Right atrium auricular region (tissue), 2 donors: ENCODE data around the gene OR13C8. TPM values are rescaled to one million over a fixed set of nuclear protein-coding genes. Genes with fewer than 3 reads are reported as not detected.
"Not testable (repeated sequence)": the region's sequence is repeated elsewhere in the genome, so short reads cannot be mapped to it uniquely, and the experiment has no call there.

Source experiments
- DNase-seq: peaks from one replicate; pipeline ENCODE4 v3.0.0-alpha.2; 2019; ENCODE audit warnings: low spot score
- H3K27ac ChIP-seq, 2 donors: fragments of 200-600 bp; sonication (generic); 1 replicate in 1 of 2; 2 replicates in 1 of 2; pipeline ENCODE4 v1.5.1; 2016 to 2019
- H3K27me3 ChIP-seq, 2 donors: fragments of 200-600 bp; sonication (generic); one replicate each; pipeline versions ENCODE4 v1.5.1 to v1.6.0; 2017 to 2019
- H3K36me3 ChIP-seq: fragments of 200-600 bp; sonication (generic); one replicate; pipeline ENCODE4 v1.5.1; 2016
- H3K4me1 ChIP-seq, 2 donors: fragments of 200-600 bp; sonication (generic); one replicate each; pipeline versions ENCODE4 v1.5.1 to v1.6.0; 2017 to 2019
- H3K4me3 ChIP-seq, 2 donors: fragments of 200-600 bp; sonication (generic); 1 replicate in 1 of 2; 2 replicates in 1 of 2; pipeline ENCODE4 v1.5.1; 2017 to 2019; ENCODE audit warnings: mild to moderate bottlenecking in 1 of 2, moderate library complexity in 1 of 2
- H3K9me3 ChIP-seq, 2 donors: fragments of 200-600 bp; sonication (generic); one replicate each; pipeline ENCODE4 v1.5.1; 2019
- total RNA-seq, 2 donors: library from RNA; depleted of rRNA; stranded (reverse); fragments of >200 nt; gene quantifications; one replicate each; pipeline ENCODE4 v1.1.0, GENCODE V29; 2016
- TF ChIP-seq, protein P1 (sequence below), 2 donors: fragments of 200-600 bp; sonication (generic); IDR thresholded peaks; one replicate each; pipeline ENCODE4 v1.5.1; 2019; ENCODE audit warnings: antibody characterized with exemption in 2 of 2

OR13C8 gene, protein sequence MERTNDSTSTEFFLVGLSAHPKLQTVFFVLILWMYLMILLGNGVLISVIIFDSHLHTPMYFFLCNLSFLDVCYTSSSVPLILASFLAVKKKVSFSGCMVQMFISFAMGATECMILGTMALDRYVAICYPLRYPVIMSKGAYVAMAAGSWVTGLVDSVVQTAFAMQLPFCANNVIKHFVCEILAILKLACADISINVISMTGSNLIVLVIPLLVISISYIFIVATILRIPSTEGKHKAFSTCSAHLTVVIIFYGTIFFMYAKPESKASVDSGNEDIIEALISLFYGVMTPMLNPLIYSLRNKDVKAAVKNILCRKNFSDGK
- total RNA-seq, result not detected

DNA sequence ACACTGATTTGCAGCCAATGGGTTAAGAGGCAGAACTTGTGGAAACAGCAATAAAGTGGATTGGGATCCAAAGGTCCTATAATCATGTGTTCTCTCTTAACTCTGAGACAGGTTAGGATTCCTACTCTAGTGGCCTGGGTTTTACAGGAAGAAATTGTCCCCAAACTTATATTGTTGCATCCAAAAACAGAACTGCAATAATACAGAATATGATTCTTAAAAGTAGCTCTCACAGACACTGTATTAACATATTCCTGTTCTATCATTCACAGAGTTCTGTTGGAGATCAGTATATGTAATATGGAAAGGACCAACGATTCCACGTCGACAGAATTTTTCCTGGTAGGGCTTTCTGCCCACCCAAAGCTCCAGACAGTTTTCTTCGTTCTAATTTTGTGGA is at the start of gene OR13C8:
Gene OR13C8 (plus strand): TSS at position 301 of the 400 bp plus-strand sequence. CDS start 0 bp downstream, at position 301.
- no peak within 1 kb of the TSS for H3K4me3 ChIP-seq
- no peaks in the 10 kb centered on the region for H3K27me3 ChIP-seq
- TF ChIP-seq, protein P1, sequence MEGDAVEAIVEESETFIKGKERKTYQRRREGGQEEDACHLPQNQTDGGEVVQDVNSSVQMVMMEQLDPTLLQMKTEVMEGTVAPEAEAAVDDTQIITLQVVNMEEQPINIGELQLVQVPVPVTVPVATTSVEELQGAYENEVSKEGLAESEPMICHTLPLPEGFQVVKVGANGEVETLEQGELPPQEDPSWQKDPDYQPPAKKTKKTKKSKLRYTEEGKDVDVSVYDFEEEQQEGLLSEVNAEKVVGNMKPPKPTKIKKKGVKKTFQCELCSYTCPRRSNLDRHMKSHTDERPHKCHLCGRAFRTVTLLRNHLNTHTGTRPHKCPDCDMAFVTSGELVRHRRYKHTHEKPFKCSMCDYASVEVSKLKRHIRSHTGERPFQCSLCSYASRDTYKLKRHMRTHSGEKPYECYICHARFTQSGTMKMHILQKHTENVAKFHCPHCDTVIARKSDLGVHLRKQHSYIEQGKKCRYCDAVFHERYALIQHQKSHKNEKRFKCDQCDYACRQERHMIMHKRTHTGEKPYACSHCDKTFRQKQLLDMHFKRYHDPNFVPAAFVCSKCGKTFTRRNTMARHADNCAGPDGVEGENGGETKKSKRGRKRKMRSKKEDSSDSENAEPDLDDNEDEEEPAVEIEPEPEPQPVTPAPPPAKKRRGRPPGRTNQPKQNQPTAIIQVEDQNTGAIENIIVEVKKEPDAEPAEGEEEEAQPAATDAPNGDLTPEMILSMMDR (IDR thresholded peaks at IDR 0.05), result no peak
- H3K36me3 ChIP-seq, result no peaks in the 10 kb centered on the region
- no peaks in the 10 kb centered on the region for H3K4me1 ChIP-seq
- no peak for DNase-seq
- peaks cover 0 to 11% of the 10 kb centered on the region in 2 donors for H3K9me3 ChIP-seq
- H3K27ac ChIP-seq, result no peak within 1 kb of the TSS

DNA sequence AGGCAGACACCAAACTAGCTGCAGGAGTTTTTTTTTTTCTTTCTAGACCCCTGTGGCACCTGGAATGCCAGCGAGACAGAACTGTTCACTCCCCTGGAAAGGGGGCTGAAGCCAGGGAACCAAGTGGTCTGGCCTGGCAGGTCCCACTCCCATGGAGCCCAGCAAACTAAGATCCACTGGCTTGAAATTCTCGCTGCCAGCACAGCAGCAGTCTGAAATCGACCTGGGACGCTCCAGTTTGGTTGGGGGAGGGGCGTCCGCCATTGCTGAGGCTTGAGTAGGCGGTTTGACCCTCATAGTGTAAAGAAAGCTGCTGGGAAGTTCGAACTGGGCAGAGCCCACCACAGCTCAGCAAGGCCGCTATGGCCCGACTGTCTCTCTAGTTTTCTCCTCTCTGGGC is 48.7 kb upstream of the OR13C8 start:
- H3K9me3 ChIP-seq, DNase-seq, H3K27me3 ChIP-seq, H3K27ac ChIP-seq, H3K4me3 ChIP-seq, H3K36me3 ChIP-seq, H3K4me1 ChIP-seq: not testable (repeated sequence)

DNA sequence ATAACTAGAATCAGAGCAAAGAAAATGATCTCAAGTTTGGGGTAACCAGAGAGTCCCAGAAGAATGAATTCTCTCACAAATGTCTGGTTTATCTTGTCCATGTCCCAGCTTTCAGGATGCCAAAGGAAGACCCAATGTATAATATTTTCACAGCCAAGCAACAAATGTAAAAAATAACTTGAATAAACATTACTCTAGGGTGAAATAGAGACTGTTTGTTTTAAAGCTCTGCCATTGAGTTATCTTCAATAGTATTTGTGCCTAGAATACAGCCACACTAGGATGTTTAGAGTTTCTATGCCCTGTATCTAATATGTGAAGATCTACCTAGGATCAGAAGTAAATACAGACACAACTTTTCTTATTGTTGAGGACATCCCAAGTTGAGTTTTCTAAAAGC is 41.9 kb upstream of the OR13C8 start, which contains the start of gene OR13C4:
Gene OR13C4 (minus strand): TSS at position 101 of the 400 bp plus-strand sequence. CDS start 0 bp downstream, at position 101.
- TF ChIP-seq, protein P1 (IDR thresholded peaks at IDR 0.05), result no peak
- Histone ChIP-seq H3K27me3 (no peaks in the 10 kb centered on the region), H3K4me3 (no peak within 1 kb of the TSS), H3K9me3 (no peaks in the 10 kb centered on the region), H3K27ac (no peak within 1 kb of the TSS), H3K36me3 (no peaks in the 10 kb centered on the region), H3K4me1 (no peaks in the 10 kb centered on the region)
- DNase-seq, result no peak

DNA sequence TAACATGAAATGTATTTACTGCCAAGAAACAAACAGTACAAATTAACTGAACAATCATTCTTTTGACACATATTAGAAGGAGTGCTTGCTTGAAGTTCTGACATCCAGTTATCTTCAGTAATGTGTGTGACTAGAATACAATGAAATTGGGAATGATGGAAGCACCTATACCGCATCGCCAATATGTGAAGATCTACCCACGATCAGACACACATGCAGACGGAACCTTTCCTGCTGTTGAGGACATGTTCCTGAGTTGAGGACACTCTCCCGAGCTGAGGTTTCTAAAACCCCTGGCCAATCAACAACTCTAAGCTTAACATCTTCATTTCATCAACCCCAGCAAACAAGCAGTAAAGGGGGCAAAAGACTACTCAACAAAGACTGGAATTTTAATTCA is 32.2 kb upstream of the OR13C8 start, which contains the start of gene OR13C3:
Gene OR13C3 (minus strand): TSS at position 101 of the 400 bp plus-strand sequence. CDS start 133 bp downstream, outside the sequence.
- no peak within 1 kb of the TSS for H3K4me3 ChIP-seq
- DNase-seq, result no peak
- TF ChIP-seq, protein P1 (IDR thresholded peaks at IDR 0.05), result no peak

DNA sequence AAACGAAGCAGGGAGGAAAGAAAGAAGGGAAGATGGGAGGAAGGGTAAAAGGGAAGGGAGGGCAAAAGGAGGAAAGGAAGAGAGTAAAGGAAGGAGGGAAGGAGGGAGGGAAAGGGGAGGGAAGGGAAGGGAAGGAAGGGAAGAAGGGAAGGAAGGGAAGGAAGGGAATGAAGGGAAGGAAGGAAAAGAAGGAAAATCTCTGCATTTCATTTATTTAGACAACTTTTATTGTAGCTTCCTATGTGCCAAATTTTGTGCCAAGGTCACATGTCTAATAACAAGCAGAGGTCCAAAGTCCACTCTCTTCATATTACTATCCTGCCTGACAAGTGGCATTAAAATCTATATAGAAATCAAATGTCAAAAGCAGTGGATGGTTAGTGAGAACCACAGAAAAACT is 29.7 kb upstream of the OR13C8 start:
- Histone ChIP-seq H3K27me3 (no peaks in the 10 kb centered on the region), H3K4me3 (no peak overlapping the region), H3K27ac (no peak overlapping the region), H3K36me3 (no peaks in the 10 kb centered on the region), H3K4me1 (no peaks in the 10 kb centered on the region), H3K9me3 (no peaks in the 10 kb centered on the region)
- no peak for DNase-seq
- TF ChIP-seq, protein P1 (IDR thresholded peaks at IDR 0.05), result no peak

More for the DNA sequence above, 32.2 kb upstream of the OR13C8 start, which contains the start of gene OR13C3:
- Histone ChIP-seq H3K9me3 (no peaks in the 10 kb centered on the region), H3K4me1 (no peaks in the 10 kb centered on the region), H3K36me3 (no peaks in the 10 kb centered on the region), H3K27me3 (no peaks in the 10 kb centered on the region), H3K27ac (no peak within 1 kb of the TSS)

DNA sequence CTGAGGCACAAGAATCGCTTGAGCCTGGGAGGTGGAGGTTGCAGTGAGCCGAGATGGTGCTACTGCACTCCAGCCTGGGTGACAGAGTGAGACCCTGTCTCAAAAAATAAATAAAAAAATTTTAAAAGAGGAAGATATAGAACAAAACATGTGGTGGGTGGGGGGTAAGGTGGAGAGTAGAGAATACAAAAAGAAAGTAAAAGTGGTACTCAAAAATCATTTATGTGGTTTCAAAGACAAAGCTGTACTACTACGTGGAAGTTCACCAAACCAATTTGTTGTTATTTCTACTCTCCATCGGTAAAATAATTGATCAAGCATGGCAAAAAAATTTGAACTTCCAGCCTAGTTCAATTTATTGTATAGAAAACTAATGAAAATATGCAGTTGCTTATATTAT is 24.3 kb upstream of the OR13C8 start:
- Histone ChIP-seq H3K4me1 (no peaks in the 10 kb centered on the region), H3K9me3 (no peaks in the 10 kb centered on the region), H3K27me3 (no peaks in the 10 kb centered on the region), H3K27ac (no peak overlapping the region), H3K4me3 (no peak overlapping the region), H3K36me3 (no peaks in the 10 kb centered on the region)
- DNase-seq, result no peak
- TF ChIP-seq, protein P1 (IDR thresholded peaks at IDR 0.05), result no peak
